Right atrium auricular region (tissue), 2 donors: ENCODE results near the gene LEMD1. TPM values are rescaled to one million over a fixed set of nuclear protein-coding genes. Genes with fewer than 3 reads are reported as not detected.

Source experiments
- DNase-seq: peaks from one replicate; pipeline ENCODE4 v3.0.0-alpha.2; 2019; ENCODE audit warnings: low spot score
- H3K27ac ChIP-seq, 2 donors: fragments of 200-600 bp; sonication (generic); 1 replicate in 1 of 2; 2 replicates in 1 of 2; pipeline ENCODE4 v1.5.1; 2016 to 2019
- H3K27me3 ChIP-seq, 2 donors: fragments of 200-600 bp; sonication (generic); one replicate each; pipeline versions ENCODE4 v1.5.1 to v1.6.0; 2017 to 2019
- H3K36me3 ChIP-seq: fragments of 200-600 bp; sonication (generic); one replicate; pipeline ENCODE4 v1.5.1; 2016
- H3K4me1 ChIP-seq, 2 donors: fragments of 200-600 bp; sonication (generic); one replicate each; pipeline versions ENCODE4 v1.5.1 to v1.6.0; 2017 to 2019
- H3K4me3 ChIP-seq, 2 donors: fragments of 200-600 bp; sonication (generic); 1 replicate in 1 of 2; 2 replicates in 1 of 2; pipeline ENCODE4 v1.5.1; 2017 to 2019; ENCODE audit warnings: mild to moderate bottlenecking in 1 of 2, moderate library complexity in 1 of 2
- H3K9me3 ChIP-seq, 2 donors: fragments of 200-600 bp; sonication (generic); one replicate each; pipeline ENCODE4 v1.5.1; 2019
- total RNA-seq, 2 donors: library from RNA; depleted of rRNA; stranded (reverse); fragments of >200 nt; gene quantifications; one replicate each; pipeline ENCODE4 v1.1.0, GENCODE V29; 2016
- TF ChIP-seq, protein P1 (sequence below), 2 donors: fragments of 200-600 bp; sonication (generic); IDR thresholded peaks; one replicate each; pipeline ENCODE4 v1.5.1; 2019; ENCODE audit warnings: antibody characterized with exemption in 2 of 2

LEMD1 gene
- total RNA-seq, 2 donors from 2014 or later, result not detected

DNA sequence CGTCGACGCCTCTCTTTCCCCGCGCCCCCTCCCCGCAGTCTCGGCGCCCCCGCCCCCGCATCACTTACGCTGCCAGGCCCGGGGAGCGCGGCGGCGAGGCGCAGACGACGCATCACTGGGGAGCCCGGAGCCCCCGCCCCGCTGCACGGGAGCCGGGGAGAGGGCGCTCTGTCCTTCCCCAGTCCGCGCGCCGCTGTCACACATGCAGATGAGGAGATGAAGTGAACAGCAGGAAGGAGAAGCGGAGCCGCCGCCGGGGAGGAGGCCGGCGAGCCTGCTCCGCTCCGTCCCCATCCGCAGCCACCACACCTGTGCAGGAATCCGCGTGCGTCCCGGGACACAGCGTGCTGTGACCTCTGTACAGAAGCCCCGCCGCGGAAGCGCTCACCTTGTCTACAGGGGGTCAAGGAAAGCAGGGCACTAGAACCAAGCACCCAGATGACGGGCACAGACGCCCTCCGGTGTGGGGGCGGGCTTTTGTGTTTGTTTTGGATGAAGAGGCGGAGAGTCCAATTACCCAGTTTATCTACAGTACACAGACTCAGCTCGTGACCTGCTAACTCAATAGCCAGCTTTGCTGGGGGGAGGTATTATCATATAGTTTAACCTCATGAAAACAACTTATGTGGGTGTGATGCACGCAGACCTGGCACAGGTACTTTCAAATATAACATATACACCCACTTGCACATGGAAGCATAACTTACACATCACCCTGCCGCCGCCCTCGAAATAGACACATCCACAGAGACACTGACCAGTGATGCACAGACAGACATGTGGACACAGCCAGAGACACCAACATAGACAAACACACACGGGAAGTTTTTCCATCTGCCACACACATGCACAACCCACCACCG, 77.6 kb downstream of the LEMD1 start:
- DNase-seq, result no peak
- H3K27me3 ChIP-seq, result peaks cover 0 to 19% of the 10 kb centered on the region in 2 donors
- H3K36me3 ChIP-seq, result no peaks in the 10 kb centered on the region
- TF ChIP-seq, protein P1, sequence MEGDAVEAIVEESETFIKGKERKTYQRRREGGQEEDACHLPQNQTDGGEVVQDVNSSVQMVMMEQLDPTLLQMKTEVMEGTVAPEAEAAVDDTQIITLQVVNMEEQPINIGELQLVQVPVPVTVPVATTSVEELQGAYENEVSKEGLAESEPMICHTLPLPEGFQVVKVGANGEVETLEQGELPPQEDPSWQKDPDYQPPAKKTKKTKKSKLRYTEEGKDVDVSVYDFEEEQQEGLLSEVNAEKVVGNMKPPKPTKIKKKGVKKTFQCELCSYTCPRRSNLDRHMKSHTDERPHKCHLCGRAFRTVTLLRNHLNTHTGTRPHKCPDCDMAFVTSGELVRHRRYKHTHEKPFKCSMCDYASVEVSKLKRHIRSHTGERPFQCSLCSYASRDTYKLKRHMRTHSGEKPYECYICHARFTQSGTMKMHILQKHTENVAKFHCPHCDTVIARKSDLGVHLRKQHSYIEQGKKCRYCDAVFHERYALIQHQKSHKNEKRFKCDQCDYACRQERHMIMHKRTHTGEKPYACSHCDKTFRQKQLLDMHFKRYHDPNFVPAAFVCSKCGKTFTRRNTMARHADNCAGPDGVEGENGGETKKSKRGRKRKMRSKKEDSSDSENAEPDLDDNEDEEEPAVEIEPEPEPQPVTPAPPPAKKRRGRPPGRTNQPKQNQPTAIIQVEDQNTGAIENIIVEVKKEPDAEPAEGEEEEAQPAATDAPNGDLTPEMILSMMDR (IDR thresholded peaks at IDR 0.05), result no peak
- H3K27ac ChIP-seq, result no peak overlapping the region
- H3K4me3 ChIP-seq, result peak overlapping the region; percentile 2 to 51
- H3K9me3 ChIP-seq, result no peaks in the 10 kb centered on the region
- H3K4me1 ChIP-seq, result peaks cover 0 to 15% of the 10 kb centered on the region in 2 donors

DNA sequence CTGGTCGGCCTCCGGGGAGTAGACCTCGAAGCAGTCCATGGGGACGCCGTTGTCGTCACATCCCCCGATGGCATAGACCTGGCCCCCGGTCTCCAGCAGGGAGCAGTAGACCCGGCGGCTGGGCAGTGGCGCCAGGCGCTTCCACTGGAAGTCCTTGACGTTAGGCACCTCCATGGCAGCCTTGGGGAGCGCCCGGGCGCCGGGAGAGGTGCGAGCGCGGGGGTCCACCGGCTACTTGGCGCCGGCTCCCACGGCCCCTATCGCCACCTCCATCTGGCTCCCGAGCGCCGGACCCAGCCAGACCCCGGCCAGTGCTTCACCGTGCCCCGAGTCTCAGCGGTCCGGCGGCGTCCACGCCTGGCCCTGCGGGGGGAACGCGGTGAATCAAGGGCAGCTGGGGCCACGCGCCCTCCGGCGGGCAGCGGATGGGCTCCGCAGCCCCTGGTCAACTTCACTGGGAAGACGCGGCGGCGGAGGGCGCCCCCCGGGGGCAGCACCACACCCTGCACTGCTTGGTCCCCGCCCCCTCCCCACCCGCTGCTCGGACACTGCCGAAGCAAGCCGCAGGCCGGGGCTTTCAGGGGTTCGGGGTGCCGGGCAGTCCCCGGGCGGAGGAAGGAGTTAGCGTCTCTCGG, 78.3 kb downstream of the LEMD1 start:
- TF ChIP-seq, protein P1 (IDR thresholded peaks at IDR 0.05), result no peak
- Histone ChIP-seq H3K27ac (no peak overlapping the region), H3K9me3 (no peaks in the 10 kb centered on the region), H3K4me3 (peak overlapping the region; percentile 2 to 51), H3K27me3 (peaks cover 0 to 19% of the 10 kb centered on the region in 2 donors), H3K4me1 (peaks cover 0 to 15% of the 10 kb centered on the region in 2 donors), H3K36me3 (no peaks in the 10 kb centered on the region)
- DNase-seq, result no peak

DNA sequence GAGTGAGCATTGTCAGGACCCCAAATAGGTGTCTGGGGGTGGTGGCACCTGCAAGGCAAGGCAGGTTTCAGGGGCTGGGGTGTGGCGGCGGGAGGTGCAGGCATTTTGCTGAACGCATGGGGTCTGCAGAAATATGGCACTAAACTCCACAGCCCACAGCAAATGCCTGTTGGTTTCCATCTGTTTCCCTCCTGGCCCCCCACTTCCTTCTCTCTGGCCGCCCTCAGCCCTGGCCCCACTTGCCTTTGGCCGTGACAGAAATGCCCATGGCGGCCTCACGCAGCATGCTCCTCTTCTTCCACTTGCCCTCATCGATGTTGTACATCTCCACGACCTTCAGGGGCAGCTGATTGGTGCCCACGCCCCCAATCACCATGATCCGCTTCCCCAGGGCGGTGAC, 78.9 kb downstream of the LEMD1 start:
- TF ChIP-seq, protein P1 (IDR thresholded peaks at IDR 0.05), result no peak
- H3K4me3 ChIP-seq, result peak overlapping the region in 1 of 2 donors; percentile 51

DNA sequence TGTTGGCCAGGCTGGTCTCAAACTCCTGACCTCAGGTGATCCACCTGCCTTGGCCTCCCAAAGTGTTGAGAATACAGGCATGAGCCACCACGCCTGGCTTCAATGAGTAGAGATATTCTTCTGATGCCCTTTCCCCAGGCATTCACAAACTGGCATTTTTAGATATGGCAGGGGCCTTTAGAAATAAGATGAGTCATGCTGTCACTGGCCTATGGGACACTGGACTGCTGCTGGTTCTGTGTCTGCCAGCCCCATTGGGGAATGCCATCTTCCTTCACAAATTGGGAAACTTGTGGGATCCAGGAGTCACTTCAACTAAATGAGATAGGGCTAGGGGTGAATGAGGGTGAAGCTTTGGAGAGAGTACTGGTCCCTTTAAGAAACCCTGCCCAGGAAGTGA, 81.2 kb downstream of the LEMD1 start:
- TF ChIP-seq, protein P1 (IDR thresholded peaks at IDR 0.05), result no peak

More for the DNA sequence above, 78.9 kb downstream of the LEMD1 start:
- no peak for DNase-seq
- H3K27ac ChIP-seq, result no peak overlapping the region
- H3K27me3 ChIP-seq, result peaks cover 0 to 19% of the 10 kb centered on the region in 2 donors
- H3K9me3 ChIP-seq, result no peaks in the 10 kb centered on the region
- H3K36me3 ChIP-seq, result no peaks in the 10 kb centered on the region
- peaks cover 0 to 15% of the 10 kb centered on the region in 2 donors for H3K4me1 ChIP-seq

DNA sequence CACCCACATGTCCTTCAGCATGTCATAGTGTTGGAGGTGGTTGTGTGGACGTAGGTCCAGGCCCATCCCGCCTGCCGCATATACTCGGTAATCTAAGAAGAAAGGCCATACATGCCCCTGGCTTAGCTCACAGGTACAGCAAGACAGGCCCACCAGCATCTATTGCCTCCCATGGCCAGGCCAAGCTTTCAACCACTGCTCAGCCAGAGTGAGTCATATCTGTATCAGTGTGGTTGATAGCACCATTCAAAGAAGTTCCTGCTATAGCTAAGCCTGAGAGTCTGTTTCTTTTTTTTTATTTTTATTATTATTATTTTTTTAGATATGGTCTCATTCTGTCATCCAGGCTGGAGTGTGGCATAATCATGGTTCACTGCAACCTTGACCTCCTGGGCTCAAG, 82.1 kb downstream of the LEMD1 start:
- no peak for DNase-seq
- Histone ChIP-seq H3K4me3 (no peak overlapping the region), H3K27me3 (peaks cover 0 to 17% of the 10 kb centered on the region in 2 donors), H3K4me1 (peaks cover 0 to 15% of the 10 kb centered on the region in 2 donors), H3K27ac (no peak overlapping the region), H3K36me3 (no peaks in the 10 kb centered on the region), H3K9me3 (no peaks in the 10 kb centered on the region)
- TF ChIP-seq, protein P1 (IDR thresholded peaks at IDR 0.05), result no peak

More for the DNA sequence above, 81.2 kb downstream of the LEMD1 start:
- Histone ChIP-seq H3K27ac (no peak overlapping the region), H3K27me3 (peaks cover 0 to 19% of the 10 kb centered on the region in 2 donors), H3K4me3 (no peak overlapping the region), H3K4me1 (peaks cover 0 to 15% of the 10 kb centered on the region in 2 donors), H3K36me3 (no peaks in the 10 kb centered on the region), H3K9me3 (no peaks in the 10 kb centered on the region)
- no peak for DNase-seq
